ENCODE measurements around the gene TSPAN18.

- no peak for TF ChIP-seq POLR2A (IDR thresholded peaks at IDR 0.05)
- no peak for TF ChIP-seq CTCF (IDR thresholded peaks at IDR 0.05)
- no peak for TF ChIP-seq EP300 (IDR thresholded peaks at IDR 0.05)
These were observed 204.0 kb downstream of the TSPAN18 start for GRCh38 chr11:44930588-44931302.

Data from tibial nerve (tissue), 4 donors.